Measurements from ENCODE around the gene KLK6. TPM values are rescaled to one million over a fixed set of nuclear protein-coding genes. Genes with fewer than 3 reads are reported as not detected.

KLK6 gene
- total RNA-seq, 1 donor from 2014 or later: 3.5 TPM

DNA sequence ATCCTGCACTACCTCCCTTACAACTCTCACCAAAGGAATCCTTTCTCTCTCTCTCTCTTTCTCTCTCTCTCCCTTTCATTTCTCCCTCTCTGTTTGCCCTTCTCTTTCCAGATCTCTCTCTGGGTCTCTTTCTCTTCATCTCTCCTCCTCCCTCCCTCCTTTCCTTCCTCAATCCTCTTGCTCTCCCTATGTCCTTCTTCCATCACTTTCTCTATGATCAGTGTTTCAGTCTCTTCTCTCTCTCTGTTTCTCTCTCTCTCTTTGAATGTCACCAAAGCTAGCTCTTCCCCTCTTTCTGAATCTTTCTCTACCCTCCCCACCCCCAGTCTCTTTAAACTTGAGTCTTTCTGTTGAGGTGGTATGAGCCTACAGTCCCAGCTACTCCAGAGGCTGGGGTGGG, 38.4 kb downstream of the KLK6 start:
- H4K20me1 ChIP-seq (ENCODE audit: insufficient read depth, low read length): no peaks in the 10 kb centered on the region
- H3K4me2 ChIP-seq (ENCODE audit: low read length): no peak overlapping the region
- H3K27me3 Mint-ChIP-seq (ENCODE audit: low read depth, unreplicated experiment): peaks cover 35% of the 10 kb centered on the region
- DNase-seq (ENCODE audit: low read depth): no peak
- no peaks in the 10 kb centered on the region for H3K9me3 ChIP-seq (ENCODE audit: insufficient read depth, low read depth, low read length)
- H3K36me3 Mint-ChIP-seq (ENCODE audit: low read depth, unreplicated experiment): no peaks in the 10 kb centered on the region
- H2AFZ ChIP-seq (ENCODE audit: low read depth, low read length): no peak overlapping the region
- TF ChIP-seq, protein P1, sequence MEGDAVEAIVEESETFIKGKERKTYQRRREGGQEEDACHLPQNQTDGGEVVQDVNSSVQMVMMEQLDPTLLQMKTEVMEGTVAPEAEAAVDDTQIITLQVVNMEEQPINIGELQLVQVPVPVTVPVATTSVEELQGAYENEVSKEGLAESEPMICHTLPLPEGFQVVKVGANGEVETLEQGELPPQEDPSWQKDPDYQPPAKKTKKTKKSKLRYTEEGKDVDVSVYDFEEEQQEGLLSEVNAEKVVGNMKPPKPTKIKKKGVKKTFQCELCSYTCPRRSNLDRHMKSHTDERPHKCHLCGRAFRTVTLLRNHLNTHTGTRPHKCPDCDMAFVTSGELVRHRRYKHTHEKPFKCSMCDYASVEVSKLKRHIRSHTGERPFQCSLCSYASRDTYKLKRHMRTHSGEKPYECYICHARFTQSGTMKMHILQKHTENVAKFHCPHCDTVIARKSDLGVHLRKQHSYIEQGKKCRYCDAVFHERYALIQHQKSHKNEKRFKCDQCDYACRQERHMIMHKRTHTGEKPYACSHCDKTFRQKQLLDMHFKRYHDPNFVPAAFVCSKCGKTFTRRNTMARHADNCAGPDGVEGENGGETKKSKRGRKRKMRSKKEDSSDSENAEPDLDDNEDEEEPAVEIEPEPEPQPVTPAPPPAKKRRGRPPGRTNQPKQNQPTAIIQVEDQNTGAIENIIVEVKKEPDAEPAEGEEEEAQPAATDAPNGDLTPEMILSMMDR (IDR thresholded peaks at IDR 0.05; ENCODE audit: insufficient read depth, low read depth, low read length): no peak
- no peak for TF ChIP-seq EZH2 (IDR thresholded peaks at IDR 0.05; ENCODE audit: insufficient read depth, low read length)
- H3K27me3 ChIP-seq (ENCODE audit: insufficient read depth, low read length): no peaks in the 10 kb centered on the region
- H3K4me1 ChIP-seq (ENCODE audit: insufficient read depth, low read length): no peaks in the 10 kb centered on the region
- H3K79me2 ChIP-seq (ENCODE audit: insufficient read depth, low read length): no peaks in the 10 kb centered on the region
- H3K27ac ChIP-seq (ENCODE audit: low read depth, low read length): no peak overlapping the region
- H3K36me3 ChIP-seq (ENCODE audit: insufficient read depth, low read length): no peaks in the 10 kb centered on the region
- H3K4me3 Mint-ChIP-seq (ENCODE audit: unreplicated experiment): no peak overlapping the region
- no peak for FAIRE-seq
- H3K9me3 Mint-ChIP-seq (ENCODE audit: unreplicated experiment): peaks cover 2% of the 10 kb centered on the region
- no peak overlapping the region for H3K4me3 ChIP-seq (ENCODE audit: insufficient read depth, low read depth, low read length)
- no peaks in the 10 kb centered on the region for H3K4me1 Mint-ChIP-seq (ENCODE audit: low read depth, unreplicated experiment)
- no peak overlapping the region for H3K9ac ChIP-seq (ENCODE audit: low read length)
- no peak overlapping the region for H3K27ac Mint-ChIP-seq (ENCODE audit: unreplicated experiment)

DNA sequence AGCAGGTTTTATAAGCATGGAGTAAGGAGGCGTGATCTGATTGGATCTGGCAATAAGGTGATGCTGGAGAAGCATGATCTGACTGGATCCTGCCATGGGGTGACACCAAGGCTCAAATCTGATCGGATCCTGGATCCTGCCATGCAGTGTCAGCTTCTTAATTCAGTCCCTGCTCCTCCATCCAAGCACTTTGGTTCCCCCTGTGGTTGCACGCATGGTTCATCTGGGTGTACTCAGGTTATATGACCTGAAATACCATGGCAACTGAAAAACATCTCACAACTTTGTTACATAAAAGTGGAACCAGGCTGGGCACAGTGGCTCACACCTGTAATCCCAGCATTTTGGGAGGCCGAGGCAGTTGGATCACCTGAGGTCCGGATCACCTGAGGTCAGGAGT, 40.6 kb downstream of the KLK6 start:
- no peaks in the 10 kb centered on the region for H3K4me1 ChIP-seq (ENCODE audit: insufficient read depth, low read length)
- no peak overlapping the region for H3K27ac ChIP-seq (ENCODE audit: low read depth, low read length)
- no peak overlapping the region for H3K9ac ChIP-seq (ENCODE audit: low read length)
- H3K27me3 ChIP-seq (ENCODE audit: insufficient read depth, low read length): no peaks in the 10 kb centered on the region
- H3K27ac Mint-ChIP-seq (ENCODE audit: unreplicated experiment): no peak overlapping the region
- H3K79me2 ChIP-seq (ENCODE audit: insufficient read depth, low read length): no peaks in the 10 kb centered on the region
- TF ChIP-seq, protein P1 (IDR thresholded peaks at IDR 0.05; ENCODE audit: insufficient read depth, low read depth, low read length): no peak
- TF ChIP-seq EZH2 (IDR thresholded peaks at IDR 0.05; ENCODE audit: insufficient read depth, low read length): no peak
- FAIRE-seq (no peak), DNase-seq (ENCODE audit: low read depth) (no peak)
- H3K4me3 Mint-ChIP-seq (ENCODE audit: unreplicated experiment): no peak overlapping the region
- H3K36me3 Mint-ChIP-seq (ENCODE audit: low read depth, unreplicated experiment): no peaks in the 10 kb centered on the region
- no peak overlapping the region for H3K4me3 ChIP-seq (ENCODE audit: insufficient read depth, low read depth, low read length)
- no peak overlapping the region for H3K4me2 ChIP-seq (ENCODE audit: low read length)
- H4K20me1 ChIP-seq (ENCODE audit: insufficient read depth, low read length): no peaks in the 10 kb centered on the region
- no peaks in the 10 kb centered on the region for H3K36me3 ChIP-seq (ENCODE audit: insufficient read depth, low read length)
- H3K9me3 ChIP-seq (ENCODE audit: insufficient read depth, low read depth, low read length): no peaks in the 10 kb centered on the region
- no peaks in the 10 kb centered on the region for H3K4me1 Mint-ChIP-seq (ENCODE audit: low read depth, unreplicated experiment)
- no peak overlapping the region for H2AFZ ChIP-seq (ENCODE audit: low read depth, low read length)
- peaks cover 30% of the 10 kb centered on the region for H3K27me3 Mint-ChIP-seq (ENCODE audit: low read depth, unreplicated experiment)
- peaks cover 2% of the 10 kb centered on the region for H3K9me3 Mint-ChIP-seq (ENCODE audit: unreplicated experiment)

DNA sequence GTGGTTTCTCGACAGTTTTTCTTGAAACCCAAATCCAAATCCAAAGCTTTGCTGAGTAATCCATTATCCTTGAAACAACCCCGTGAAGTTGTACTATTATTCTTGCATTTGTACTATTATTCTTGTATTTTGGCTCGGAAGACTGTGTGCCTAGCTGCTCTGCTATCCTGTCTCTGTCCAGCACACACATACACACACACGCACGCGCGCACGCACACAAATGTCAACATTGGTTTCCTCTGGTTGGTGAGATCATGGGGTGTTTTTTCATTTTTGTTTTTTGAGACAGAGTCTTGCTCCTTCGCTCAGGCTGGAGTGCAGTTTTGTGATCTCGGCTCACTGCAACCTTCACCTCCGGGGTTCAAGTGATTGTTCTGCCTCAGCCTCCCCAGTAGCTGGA, 43.2 kb downstream of the KLK6 start:
- Histone ChIP-seq H3K79me2 (ENCODE audit: insufficient read depth, low read length) (no peaks in the 10 kb centered on the region), H3K4me1 (ENCODE audit: insufficient read depth, low read length) (no peaks in the 10 kb centered on the region), H2AFZ (ENCODE audit: low read depth, low read length) (no peak overlapping the region), H3K4me3 (ENCODE audit: insufficient read depth, low read depth, low read length) (no peak overlapping the region), H3K9ac (ENCODE audit: low read length) (no peak overlapping the region), H3K27me3 (ENCODE audit: insufficient read depth, low read length) (no peaks in the 10 kb centered on the region), H3K4me2 (ENCODE audit: low read length) (no peak overlapping the region), H4K20me1 (ENCODE audit: insufficient read depth, low read length) (no peaks in the 10 kb centered on the region), H3K27ac (ENCODE audit: low read depth, low read length) (no peak overlapping the region), H3K9me3 (ENCODE audit: insufficient read depth, low read depth, low read length) (no peaks in the 10 kb centered on the region), H3K36me3 (ENCODE audit: insufficient read depth, low read length) (no peaks in the 10 kb centered on the region)
- peaks cover 3% of the 10 kb centered on the region for H3K4me1 Mint-ChIP-seq (ENCODE audit: low read depth, unreplicated experiment)
- H3K9me3 Mint-ChIP-seq (ENCODE audit: unreplicated experiment): no peaks in the 10 kb centered on the region
- TF ChIP-seq, protein P1 (IDR thresholded peaks at IDR 0.05; ENCODE audit: insufficient read depth, low read depth, low read length): no peak
- TF ChIP-seq EZH2 (IDR thresholded peaks at IDR 0.05; ENCODE audit: insufficient read depth, low read length): no peak
- no peaks in the 10 kb centered on the region for H3K36me3 Mint-ChIP-seq (ENCODE audit: low read depth, unreplicated experiment)
- FAIRE-seq: no peak
- peaks cover 32% of the 10 kb centered on the region for H3K27me3 Mint-ChIP-seq (ENCODE audit: low read depth, unreplicated experiment)
- no peak for DNase-seq (ENCODE audit: low read depth)
- H3K4me3 Mint-ChIP-seq (ENCODE audit: unreplicated experiment): no peak overlapping the region
- no peak overlapping the region for H3K27ac Mint-ChIP-seq (ENCODE audit: unreplicated experiment)

Data from astrocyte (in vitro differentiated cells and primary cell).